ENCODE data around the gene NKAIN2. TPM values are rescaled to one million over a fixed set of nuclear protein-coding genes. Genes with fewer than 3 reads are reported as not detected.

NKAIN2 gene
- total RNA-seq, 3 donors from 2014 or later (not counting 1 experiment from before 2014, with no cell fraction given), result 0.45 TPM; not detected in 2

- no peak overlapping the region for H3K4me3 Mint-ChIP-seq
- H3K9me3 ChIP-seq (ENCODE audit: control insufficient read depth, insufficient read depth, low read length), result no peaks in the 10 kb centered on the region
- H3K36me3 Mint-ChIP-seq, result no peaks in the 10 kb centered on the region
- H3K27ac Mint-ChIP-seq, result no peak overlapping the region
- WGBS (ENCODE audit: insufficient coverage), result no CpG with 5 or more reads among the region's 2 CpGs
- no peaks in the 10 kb centered on the region for H3K27me3 Mint-ChIP-seq (ENCODE audit: low read depth in 2 of 2)
- DNase-seq (no peak), ATAC-seq (no peak)
- no peak overlapping the region for H3K27ac ChIP-seq (ENCODE audit: low read length)
- no peak for TF ChIP-seq CTCF (IDR thresholded peaks at IDR 0.05)
- H3K4me1 Mint-ChIP-seq, result no peaks in the 10 kb centered on the region
- no peaks in the 10 kb centered on the region for H3K27me3 ChIP-seq (ENCODE audit: control insufficient read depth, insufficient read depth, low read length)
- H3K4me1 ChIP-seq (ENCODE audit: control insufficient read depth, insufficient read depth, low read length), result no peaks in the 10 kb centered on the region
- H3K4me3 ChIP-seq (ENCODE audit: low read length), result no peak overlapping the region
- intact Hi-C loops (cut with micrococcal nuclease), result no loop called here
- H3K36me3 ChIP-seq (ENCODE audit: control insufficient read depth, insufficient read depth, low read length), result no peaks in the 10 kb centered on the region
- H3K9me3 Mint-ChIP-seq, result peaks cover 12 to 20% of the 10 kb centered on the region in 2 donors
Observed at GRCh38 chr6:124303971-124304370, 500.3 kb downstream of the NKAIN2 start.

- no peaks in the 10 kb centered on the region for H3K36me3 Mint-ChIP-seq
- Histone ChIP-seq H3K36me3 (ENCODE audit: control insufficient read depth, insufficient read depth, low read length) (no peaks in the 10 kb centered on the region), H3K27ac (ENCODE audit: low read length) (no peak overlapping the region), H3K9me3 (ENCODE audit: control insufficient read depth, insufficient read depth, low read length) (no peaks in the 10 kb centered on the region), H3K4me1 (ENCODE audit: control insufficient read depth, insufficient read depth, low read length) (no peaks in the 10 kb centered on the region), H3K27me3 (ENCODE audit: control insufficient read depth, insufficient read depth, low read length) (no peaks in the 10 kb centered on the region), H3K4me3 (ENCODE audit: low read length) (no peak overlapping the region)
- TF ChIP-seq CTCF (IDR thresholded peaks at IDR 0.05), result no peak
- no peak overlapping the region for H3K27ac Mint-ChIP-seq
- DNase-seq (no peak), ATAC-seq (no peak)
- H3K9me3 Mint-ChIP-seq, result peaks cover 3 to 7% of the 10 kb centered on the region in 2 donors
- intact Hi-C loops (cut with micrococcal nuclease), result no loop called here
- WGBS (ENCODE audit: insufficient coverage), result 60% methylated on average over 1 of the region's 1 CpG
- H3K27me3 Mint-ChIP-seq (ENCODE audit: low read depth in 2 of 2), result no peaks in the 10 kb centered on the region
- H3K4me3 Mint-ChIP-seq, result no peak overlapping the region
- H3K4me1 Mint-ChIP-seq, result no peaks in the 10 kb centered on the region
Observed at GRCh38 chr6:124310139-124310538, 506.5 kb downstream of the NKAIN2 start.

DNA sequence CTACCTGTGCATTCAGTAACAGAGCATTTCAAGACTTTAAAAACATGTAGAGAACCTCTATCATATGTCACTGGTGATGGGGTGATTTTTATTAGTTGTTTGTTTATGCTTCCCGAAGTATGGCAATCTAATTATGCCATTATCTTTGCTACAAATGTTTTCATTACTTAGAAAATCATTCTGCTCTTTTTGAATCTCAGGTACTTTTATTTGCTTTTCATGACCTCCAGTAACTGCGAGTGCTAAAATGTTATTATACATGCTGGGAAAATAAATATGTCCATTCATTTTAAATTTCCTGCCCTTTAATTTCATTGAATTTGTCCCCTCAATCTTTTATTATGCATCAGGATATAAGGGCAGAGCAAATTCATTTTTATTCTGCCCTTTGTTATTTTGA is 515.7 kb downstream of the NKAIN2 start:
- Histone ChIP-seq H3K27ac (ENCODE audit: low read length) (no peak overlapping the region), H3K27me3 (ENCODE audit: control insufficient read depth, insufficient read depth, low read length) (no peaks in the 10 kb centered on the region), H3K4me1 (ENCODE audit: control insufficient read depth, insufficient read depth, low read length) (no peaks in the 10 kb centered on the region), H3K36me3 (ENCODE audit: control insufficient read depth, insufficient read depth, low read length) (no peaks in the 10 kb centered on the region), H3K4me3 (ENCODE audit: low read length) (no peak overlapping the region), H3K9me3 (ENCODE audit: control insufficient read depth, insufficient read depth, low read length) (no peaks in the 10 kb centered on the region)
- Mint-ChIP-seq H3K27ac (no peak overlapping the region), H3K4me1 (no peaks in the 10 kb centered on the region), H3K9me3 (no peaks in the 10 kb centered on the region), H3K27me3 (ENCODE audit: low read depth in 2 of 2) (no peaks in the 10 kb centered on the region), H3K4me3 (no peak overlapping the region), H3K36me3 (no peaks in the 10 kb centered on the region)
- ATAC-seq (no peak), DNase-seq (no peak)
- 80% methylated on average over 1 of the region's 2 CpGs for WGBS (ENCODE audit: insufficient coverage)
- intact Hi-C loops (cut with micrococcal nuclease), result no loop called here
- no peak for TF ChIP-seq CTCF (IDR thresholded peaks at IDR 0.05)

GRCh38 chr6:124324237-124324636 is 520.6 kb downstream of the NKAIN2 start:
- Histone ChIP-seq H3K27me3 (ENCODE audit: control insufficient read depth, insufficient read depth, low read length) (no peaks in the 10 kb centered on the region), H3K9me3 (ENCODE audit: control insufficient read depth, insufficient read depth, low read length) (no peaks in the 10 kb centered on the region), H3K4me1 (ENCODE audit: control insufficient read depth, insufficient read depth, low read length) (no peaks in the 10 kb centered on the region), H3K4me3 (ENCODE audit: low read length) (no peak overlapping the region), H3K27ac (ENCODE audit: low read length) (no peak overlapping the region), H3K36me3 (ENCODE audit: control insufficient read depth, insufficient read depth, low read length) (no peaks in the 10 kb centered on the region)
- TF ChIP-seq CTCF (IDR thresholded peaks at IDR 0.05), result no peak
- no peak overlapping the region for H3K4me3 Mint-ChIP-seq
- intact Hi-C loops (cut with micrococcal nuclease), result no loop called here
- DNase-seq (no peak), ATAC-seq (no peak)
- peaks cover 2 to 4% of the 10 kb centered on the region in 2 donors for H3K9me3 Mint-ChIP-seq
- no peaks in the 10 kb centered on the region for H3K4me1 Mint-ChIP-seq
- H3K27me3 Mint-ChIP-seq (ENCODE audit: low read depth in 2 of 2), result no peaks in the 10 kb centered on the region
- H3K36me3 Mint-ChIP-seq, result no peaks in the 10 kb centered on the region
- H3K27ac Mint-ChIP-seq, result no peak overlapping the region
